22Rv1 (cell line): Measurements from ENCODE around the gene C1orf87.

ENCODE experiments used
- ZFX ChIP-seq: fragments of 450-650 bp; IDR thresholded peaks from 2 replicates; pipeline ENCODE4 v1.6.1; 2017; ENCODE audit warnings: antibody characterized with exemption, borderline replicate concordance
- TF ChIP-seq, protein P1 (sequence below): fragments of 450-650 bp; IDR thresholded peaks from 2 replicates; pipeline ENCODE4 v1.5.1; 2017; ENCODE audit warnings: mild to moderate bottlenecking

DNA sequence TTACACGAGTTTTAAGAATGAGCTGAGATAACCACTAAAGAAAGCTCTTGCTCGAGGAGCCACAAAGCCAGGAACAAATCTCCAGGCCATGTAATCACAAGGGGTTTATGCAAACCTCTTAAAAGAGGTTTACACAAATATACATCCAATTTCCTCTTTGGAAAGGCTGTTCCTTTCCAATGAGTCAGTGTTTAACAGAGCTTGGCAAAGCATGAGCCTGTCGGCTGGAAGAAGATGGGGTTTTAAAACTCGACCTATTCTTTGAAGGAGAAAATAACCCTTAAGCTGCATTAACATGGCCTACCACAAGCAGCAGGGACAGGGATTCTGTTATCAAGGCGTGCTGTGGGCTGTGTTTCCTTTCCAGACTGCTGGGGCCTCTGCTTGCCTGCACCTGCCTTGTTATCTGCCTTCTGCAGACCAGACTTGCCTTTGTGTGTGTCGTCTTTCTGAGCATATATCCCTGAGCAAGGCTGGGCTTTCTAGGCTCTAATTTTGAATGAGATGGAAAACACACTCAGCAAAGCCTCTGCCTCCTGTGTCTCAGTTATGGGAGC, 106.4 kb downstream of the C1orf87 start:
- TF ChIP-seq, protein P1, sequence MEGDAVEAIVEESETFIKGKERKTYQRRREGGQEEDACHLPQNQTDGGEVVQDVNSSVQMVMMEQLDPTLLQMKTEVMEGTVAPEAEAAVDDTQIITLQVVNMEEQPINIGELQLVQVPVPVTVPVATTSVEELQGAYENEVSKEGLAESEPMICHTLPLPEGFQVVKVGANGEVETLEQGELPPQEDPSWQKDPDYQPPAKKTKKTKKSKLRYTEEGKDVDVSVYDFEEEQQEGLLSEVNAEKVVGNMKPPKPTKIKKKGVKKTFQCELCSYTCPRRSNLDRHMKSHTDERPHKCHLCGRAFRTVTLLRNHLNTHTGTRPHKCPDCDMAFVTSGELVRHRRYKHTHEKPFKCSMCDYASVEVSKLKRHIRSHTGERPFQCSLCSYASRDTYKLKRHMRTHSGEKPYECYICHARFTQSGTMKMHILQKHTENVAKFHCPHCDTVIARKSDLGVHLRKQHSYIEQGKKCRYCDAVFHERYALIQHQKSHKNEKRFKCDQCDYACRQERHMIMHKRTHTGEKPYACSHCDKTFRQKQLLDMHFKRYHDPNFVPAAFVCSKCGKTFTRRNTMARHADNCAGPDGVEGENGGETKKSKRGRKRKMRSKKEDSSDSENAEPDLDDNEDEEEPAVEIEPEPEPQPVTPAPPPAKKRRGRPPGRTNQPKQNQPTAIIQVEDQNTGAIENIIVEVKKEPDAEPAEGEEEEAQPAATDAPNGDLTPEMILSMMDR, result no peak
- TF ChIP-seq ZFX, result no peak
